Measurements from ENCODE around the gene DYNC1I1. TPM values are rescaled to one million over a fixed set of nuclear protein-coding genes. Genes with fewer than 3 reads are reported as not detected.

The DYNC1I1 gene
- total and polyA plus RNA-seq, 2 donors (not counting 1 experiment from before 2014, with no cell fraction given) = 0.17 to 0.30 TPM

GRCh38 chr7:95899919-95900513 lies 127.7 kb downstream of the DYNC1I1 start:
- Histone ChIP-seq H4K20me1 (ENCODE audit: control insufficient read depth, extremely low read depth, insufficient read depth, low read length) (no peaks in the 10 kb centered on the region), H2AFZ (ENCODE audit: low read length) (no peak overlapping the region), H3K9ac (ENCODE audit: insufficient read depth, low read length) (no peak overlapping the region), H3K4me2 (ENCODE audit: extremely low read depth, insufficient read depth, low read length) (no peak overlapping the region), H3K4me1 (ENCODE audit: control insufficient read depth, extremely low read depth, insufficient read depth, low read length) (no peaks in the 10 kb centered on the region), H3K4me3 (replicated peaks in 1 of 4; ENCODE audit: control extremely low read depth in 1 of 4, insufficient read depth in 1 of 4, low read depth in 3 of 4, low read length in 4 of 4) (no peak overlapping the region), H3K27me3 (ENCODE audit: control insufficient read depth, insufficient read depth, low read length) (no peaks in the 10 kb centered on the region), H3K27ac (ENCODE audit: insufficient read depth, low read length) (no peak overlapping the region), H3K36me3 (ENCODE audit: control insufficient read depth, insufficient read depth, low read length) (no peaks in the 10 kb centered on the region), H3K79me2 (ENCODE audit: control insufficient read depth, insufficient read depth, low read length) (no peaks in the 10 kb centered on the region), H3K9me3 (ENCODE audit: control insufficient read depth, insufficient read depth, low read depth, low read length) (no peaks in the 10 kb centered on the region)
- no peak for DNase-seq (ENCODE audit: low read depth in 2 of 2)
- TF ChIP-seq CTCF (conservative IDR thresholded peaks at IDR 0.05 in 1 of 2, IDR thresholded peaks at IDR 0.05 in 1 of 2; ENCODE audit: low read depth in 1 of 2, low read length in 2 of 2) (no peak), EZH2 (IDR thresholded peaks at IDR 0.05; ENCODE audit: low read length, missing control alignments) (no peak)

- H3K79me2 ChIP-seq (ENCODE audit: control insufficient read depth, insufficient read depth, low read length) = no peaks in the 10 kb centered on the region
- H3K4me1 ChIP-seq (ENCODE audit: control insufficient read depth, extremely low read depth, insufficient read depth, low read length) = no peaks in the 10 kb centered on the region
- no peak for TF ChIP-seq EZH2 (IDR thresholded peaks at IDR 0.05; ENCODE audit: low read length, missing control alignments)
- no peak for TF ChIP-seq CTCF (conservative IDR thresholded peaks at IDR 0.05 in 1 of 2, IDR thresholded peaks at IDR 0.05 in 1 of 2; ENCODE audit: low read depth in 1 of 2, low read length in 2 of 2)
- H4K20me1 ChIP-seq (ENCODE audit: control insufficient read depth, extremely low read depth, insufficient read depth, low read length) = no peaks in the 10 kb centered on the region
- no peak overlapping the region for H3K4me3 ChIP-seq (replicated peaks in 1 of 4; ENCODE audit: control extremely low read depth in 1 of 4, insufficient read depth in 1 of 4, low read depth in 3 of 4, low read length in 4 of 4)
- no peaks in the 10 kb centered on the region for H3K36me3 ChIP-seq (ENCODE audit: control insufficient read depth, insufficient read depth, low read length)
- H3K27ac ChIP-seq (ENCODE audit: insufficient read depth, low read length) = no peak overlapping the region
- H3K9ac ChIP-seq (ENCODE audit: insufficient read depth, low read length) = no peak overlapping the region
- DNase-seq (ENCODE audit: low read depth in 2 of 2) = no peak
- no peaks in the 10 kb centered on the region for H3K27me3 ChIP-seq (ENCODE audit: control insufficient read depth, insufficient read depth, low read length)
- no peaks in the 10 kb centered on the region for H3K9me3 ChIP-seq (ENCODE audit: control insufficient read depth, insufficient read depth, low read depth, low read length)
- no peak overlapping the region for H3K4me2 ChIP-seq (ENCODE audit: extremely low read depth, insufficient read depth, low read length)
- no peak overlapping the region for H2AFZ ChIP-seq (ENCODE audit: low read length)
Observed at GRCh38 chr7:95901006-95901405, 128.7 kb downstream of the DYNC1I1 start.

GRCh38 chr7:95904099-95904498 lies 131.7 kb downstream of the DYNC1I1 start:
- no peak overlapping the region for H3K4me3 ChIP-seq (replicated peaks in 1 of 4; ENCODE audit: control extremely low read depth in 1 of 4, insufficient read depth in 1 of 4, low read depth in 3 of 4, low read length in 4 of 4)
- H3K4me2 ChIP-seq (ENCODE audit: extremely low read depth, insufficient read depth, low read length) = no peak overlapping the region
- TF ChIP-seq EZH2 (IDR thresholded peaks at IDR 0.05; ENCODE audit: low read length, missing control alignments) = no peak
- no peak for TF ChIP-seq CTCF (conservative IDR thresholded peaks at IDR 0.05 in 1 of 2, IDR thresholded peaks at IDR 0.05 in 1 of 2; ENCODE audit: low read depth in 1 of 2, low read length in 2 of 2)
- H3K27me3 ChIP-seq (ENCODE audit: control insufficient read depth, insufficient read depth, low read length) = no peaks in the 10 kb centered on the region
- H2AFZ ChIP-seq (ENCODE audit: low read length) = no peak overlapping the region
- H3K36me3 ChIP-seq (ENCODE audit: control insufficient read depth, insufficient read depth, low read length) = no peaks in the 10 kb centered on the region
- H4K20me1 ChIP-seq (ENCODE audit: control insufficient read depth, extremely low read depth, insufficient read depth, low read length) = no peaks in the 10 kb centered on the region
- H3K4me1 ChIP-seq (ENCODE audit: control insufficient read depth, extremely low read depth, insufficient read depth, low read length) = no peaks in the 10 kb centered on the region
- no peaks in the 10 kb centered on the region for H3K9me3 ChIP-seq (ENCODE audit: control insufficient read depth, insufficient read depth, low read depth, low read length)
- H3K9ac ChIP-seq (ENCODE audit: insufficient read depth, low read length) = no peak overlapping the region
- DNase-seq (ENCODE audit: low read depth in 2 of 2) = no peak
- H3K27ac ChIP-seq (ENCODE audit: insufficient read depth, low read length) = no peak overlapping the region
- no peaks in the 10 kb centered on the region for H3K79me2 ChIP-seq (ENCODE audit: control insufficient read depth, insufficient read depth, low read length)

Measured in fibroblast of lung (primary cell).